Skeletal muscle tissue (tissue), 4 donors: ENCODE data around the gene EMILIN1. TPM values are rescaled to one million over a fixed set of nuclear protein-coding genes. Genes with fewer than 3 reads are reported as not detected.

Source experiments
- H3K27ac ChIP-seq: one replicate; pipeline ENCODE4 v1.7.0; 2013; ENCODE audit warnings: mild to moderate bottlenecking, low read depth, low read length, inconsistent platforms
- H3K27me3 ChIP-seq, 3 donors: one replicate each; pipeline ENCODE4 v1.7.0; 2013; ENCODE audit warnings: low read length in 3 of 3; ENCODE audit not compliant: control insufficient read depth in 3 of 3, insufficient read depth in 3 of 3
- H3K36me3 ChIP-seq, 3 donors: one replicate each; pipeline ENCODE4 v1.7.0; 2013; ENCODE audit warnings: low read length in 3 of 3; ENCODE audit not compliant: control insufficient read depth in 3 of 3, insufficient read depth in 3 of 3
- H3K4me1 ChIP-seq, 3 donors: one replicate each; pipeline ENCODE4 v1.7.0; 2013; ENCODE audit warnings: low read length in 3 of 3, mild to moderate bottlenecking in 3 of 3; ENCODE audit not compliant: control insufficient read depth in 3 of 3, insufficient read depth in 3 of 3
- H3K4me3 ChIP-seq, 3 donors: one replicate each; pipeline ENCODE4 v1.7.0; 2013; ENCODE audit warnings: low read length in 3 of 3
- H3K9ac ChIP-seq, 3 donors: one replicate each; pipeline ENCODE4 v1.7.0; 2013; ENCODE audit warnings: low read length in 3 of 3, mild to moderate bottlenecking in 3 of 3, moderate library complexity in 2 of 3, low read depth in 1 of 3
- H3K9me3 ChIP-seq, 3 donors: one replicate each; pipeline ENCODE4 v1.7.0; 2013; ENCODE audit warnings: low read length in 3 of 3; ENCODE audit not compliant: control insufficient read depth in 3 of 3
- total RNA-seq: library from RNA; depleted of rRNA; stranded (reverse); fragments of >200 nt; gene quantifications from one replicate; pipeline ENCODE4 v1.2.3, GENCODE V29; 2014
- donor health status: Osteomylitis.

The EMILIN1 gene
- total RNA-seq, 1 donor from 2014 or later, result 61.6 TPM

DNA sequence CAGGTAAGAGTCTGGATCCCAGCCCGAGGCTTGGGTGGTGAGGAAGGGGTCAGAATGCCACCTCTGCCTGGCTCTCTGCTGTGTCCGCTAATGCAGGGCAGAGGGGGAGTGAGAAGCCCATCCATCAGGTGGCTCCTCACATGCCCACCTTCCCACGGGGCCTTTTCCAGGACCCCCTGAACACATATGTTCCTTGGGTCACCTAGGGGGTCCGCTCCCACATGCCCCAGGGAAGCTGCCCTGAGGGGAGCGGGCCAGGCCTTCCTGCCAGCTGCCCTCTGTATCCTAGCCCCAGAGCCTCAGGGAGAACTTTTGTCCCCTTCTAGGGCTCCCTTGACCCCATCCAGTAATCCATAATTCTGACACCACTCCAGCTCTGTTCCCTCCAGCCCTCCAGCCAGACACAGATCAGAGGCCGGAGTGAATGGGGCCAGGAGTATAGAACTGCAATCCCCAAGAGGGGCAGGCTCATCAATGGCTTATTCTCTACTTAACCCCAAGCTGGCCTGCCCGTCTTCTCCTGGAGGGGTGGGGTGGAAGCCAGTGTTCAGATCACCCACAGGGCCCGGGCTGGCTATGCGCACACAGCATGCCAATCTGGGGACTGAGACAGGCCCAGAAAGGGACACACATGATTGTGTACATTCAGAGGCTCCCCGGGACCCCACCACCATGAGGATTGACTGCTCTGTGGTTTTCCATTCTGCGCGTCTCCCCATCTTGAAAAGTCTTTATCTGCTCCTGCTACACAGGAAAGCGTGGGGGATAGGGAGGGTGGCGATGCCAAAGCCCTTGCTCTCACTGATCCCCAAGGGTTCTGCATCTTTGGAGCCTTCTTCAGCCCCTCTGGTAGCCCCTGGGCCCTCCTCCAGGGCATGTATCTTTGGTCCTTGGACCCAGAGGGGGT, 1.1 kb downstream of the EMILIN1 start:
- Histone ChIP-seq H3K4me1 (peaks cover 46 to 66% (median 48%) of the 10 kb centered on the region in 3 donors), H3K9ac (peak overlapping the region; percentile 57 to 80 (median 69)), H3K36me3 (no peaks in the 10 kb centered on the region), H3K9me3 (no peaks in the 10 kb centered on the region), H3K27me3 (peaks cover 0 to 5% (median 0%) of the 10 kb centered on the region in 3 donors), H3K27ac (peak overlapping the region; percentile 72), H3K4me3 (peak overlapping the region; percentile 51 to 75 (median 54))

DNA sequence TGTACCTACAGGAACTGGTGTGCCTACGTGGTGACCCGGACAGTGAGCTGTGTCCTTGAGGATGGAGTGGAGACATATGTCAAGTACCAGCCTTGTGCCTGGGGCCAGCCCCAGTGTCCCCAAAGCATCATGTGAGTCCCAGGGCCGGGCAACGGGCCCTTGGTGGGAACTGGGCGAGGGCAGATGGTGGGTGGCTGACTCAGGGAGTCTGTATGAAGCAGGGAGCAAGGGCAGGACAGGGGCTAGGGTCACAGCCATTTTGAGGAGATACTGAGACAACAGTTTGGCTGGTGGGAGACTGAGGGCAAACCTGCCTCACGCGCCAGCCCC, 1.7 kb downstream of the EMILIN1 start:
- H3K36me3 ChIP-seq, result no peaks in the 10 kb centered on the region
- peak overlapping the region in 2 of 3 donors; percentile 69 to 80 for H3K9ac ChIP-seq
- peaks cover 0 to 5% (median 0%) of the 10 kb centered on the region in 3 donors for H3K27me3 ChIP-seq
- H3K4me1 ChIP-seq, result peaks cover 48 to 67% (median 49%) of the 10 kb centered on the region in 3 donors
- H3K9me3 ChIP-seq, result no peaks in the 10 kb centered on the region
- peak overlapping the region; percentile 72 for H3K27ac ChIP-seq
- H3K4me3 ChIP-seq, result peak overlapping the region; percentile 38 to 75 (median 51)

DNA sequence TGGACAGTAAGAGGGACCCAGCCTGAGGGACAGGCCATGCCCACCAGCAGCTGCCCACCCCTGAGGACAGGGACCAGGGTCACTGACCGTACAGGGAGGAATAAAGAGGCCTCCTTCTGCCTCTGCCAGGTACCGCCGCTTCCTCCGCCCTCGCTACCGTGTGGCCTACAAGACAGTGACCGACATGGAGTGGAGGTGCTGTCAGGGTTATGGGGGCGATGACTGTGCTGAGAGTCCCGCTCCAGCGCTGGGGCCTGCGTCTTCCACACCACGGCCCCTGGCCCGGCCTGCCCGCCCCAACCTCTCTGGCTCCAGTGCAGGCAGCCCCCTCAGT, 2.2 kb downstream of the EMILIN1 start:
- no peaks in the 10 kb centered on the region for H3K36me3 ChIP-seq
- peaks cover 0 to 5% (median 0%) of the 10 kb centered on the region in 3 donors for H3K27me3 ChIP-seq
- H3K27ac ChIP-seq, result peak overlapping the region; percentile 72
- H3K9me3 ChIP-seq, result no peaks in the 10 kb centered on the region
- peaks cover 50 to 68% (median 54%) of the 10 kb centered on the region in 3 donors for H3K4me1 ChIP-seq
- H3K9ac ChIP-seq, result peak overlapping the region in 2 of 3 donors; percentile 25 to 80
- H3K4me3 ChIP-seq, result peak overlapping the region; percentile 57 to 75 (median 72)

DNA sequence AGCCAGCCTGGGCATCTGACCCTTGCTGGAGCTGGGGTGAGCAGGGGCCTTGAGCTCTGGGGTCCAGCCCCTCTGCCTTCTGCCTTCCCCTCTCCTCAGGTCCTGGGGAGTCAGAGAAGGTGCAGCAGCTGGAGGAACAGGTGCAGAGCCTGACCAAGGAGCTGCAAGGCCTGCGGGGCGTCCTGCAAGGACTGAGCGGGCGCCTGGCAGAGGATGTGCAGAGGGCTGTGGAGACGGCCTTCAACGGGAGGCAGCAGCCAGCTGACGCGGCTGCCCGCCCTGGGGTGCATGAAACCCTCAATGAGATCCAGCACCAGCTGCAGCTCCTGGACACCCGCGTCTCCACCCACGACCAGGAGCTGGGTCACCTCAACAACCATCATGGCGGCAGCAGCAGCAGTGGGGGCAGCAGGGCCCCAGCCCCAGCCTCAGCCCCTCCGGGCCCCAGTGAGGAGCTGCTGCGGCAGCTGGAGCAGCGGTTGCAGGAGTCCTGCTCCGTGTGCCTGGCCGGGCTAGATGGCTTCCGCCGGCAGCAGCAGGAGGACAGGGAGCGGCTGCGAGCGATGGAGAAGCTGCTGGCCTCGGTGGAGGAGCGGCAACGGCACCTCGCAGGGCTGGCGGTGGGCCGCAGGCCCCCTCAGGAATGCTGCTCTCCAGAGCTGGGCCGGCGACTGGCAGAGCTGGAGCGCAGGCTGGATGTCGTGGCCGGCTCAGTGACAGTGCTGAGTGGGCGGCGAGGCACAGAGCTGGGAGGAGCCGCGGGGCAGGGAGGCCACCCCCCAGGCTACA, 3.8 kb downstream of the EMILIN1 start:
- Histone ChIP-seq H3K4me1 (peaks cover 55 to 69% (median 62%) of the 10 kb centered on the region in 3 donors), H3K27ac (peak overlapping the region; percentile 76), H3K27me3 (peaks cover 0 to 2% (median 0%) of the 10 kb centered on the region in 3 donors), H3K4me3 (peak overlapping the region; percentile 57 to 75 (median 72)), H3K9ac (peak overlapping the region in 2 of 3 donors; percentile 67 to 77), H3K36me3 (no peaks in the 10 kb centered on the region), H3K9me3 (no peaks in the 10 kb centered on the region)

DNA sequence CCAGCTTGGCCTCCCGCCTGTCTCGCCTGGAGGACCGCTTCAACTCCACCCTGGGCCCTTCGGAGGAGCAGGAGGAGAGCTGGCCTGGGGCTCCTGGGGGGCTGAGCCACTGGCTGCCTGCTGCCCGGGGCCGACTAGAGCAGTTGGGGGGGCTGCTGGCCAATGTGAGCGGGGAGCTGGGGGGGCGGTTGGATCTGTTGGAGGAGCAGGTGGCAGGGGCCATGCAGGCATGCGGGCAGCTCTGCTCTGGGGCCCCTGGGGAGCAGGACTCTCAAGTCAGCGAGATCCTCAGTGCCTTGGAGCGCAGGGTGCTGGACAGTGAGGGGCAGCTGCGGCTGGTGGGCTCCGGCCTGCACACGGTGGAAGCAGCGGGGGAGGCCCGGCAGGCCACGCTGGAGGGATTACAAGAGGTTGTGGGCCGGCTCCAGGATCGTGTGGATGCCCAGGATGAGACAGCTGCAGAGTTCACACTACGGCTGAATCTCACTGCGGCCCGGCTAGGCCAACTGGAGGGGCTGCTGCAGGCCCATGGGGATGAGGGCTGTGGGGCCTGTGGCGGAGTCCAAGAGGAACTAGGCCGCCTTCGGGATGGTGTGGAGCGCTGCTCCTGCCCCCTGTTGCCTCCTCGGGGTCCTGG, 4.5 kb downstream of the EMILIN1 start:
- Histone ChIP-seq H3K36me3 (no peaks in the 10 kb centered on the region), H3K9ac (peak overlapping the region; percentile 6 to 77 (median 65)), H3K4me1 (peaks cover 61 to 74% (median 65%) of the 10 kb centered on the region in 3 donors), H3K4me3 (peak overlapping the region in 2 of 3 donors; percentile 22 to 23), H3K27me3 (no peaks in the 10 kb centered on the region), H3K9me3 (no peaks in the 10 kb centered on the region), H3K27ac (peak overlapping the region; percentile 7)

DNA sequence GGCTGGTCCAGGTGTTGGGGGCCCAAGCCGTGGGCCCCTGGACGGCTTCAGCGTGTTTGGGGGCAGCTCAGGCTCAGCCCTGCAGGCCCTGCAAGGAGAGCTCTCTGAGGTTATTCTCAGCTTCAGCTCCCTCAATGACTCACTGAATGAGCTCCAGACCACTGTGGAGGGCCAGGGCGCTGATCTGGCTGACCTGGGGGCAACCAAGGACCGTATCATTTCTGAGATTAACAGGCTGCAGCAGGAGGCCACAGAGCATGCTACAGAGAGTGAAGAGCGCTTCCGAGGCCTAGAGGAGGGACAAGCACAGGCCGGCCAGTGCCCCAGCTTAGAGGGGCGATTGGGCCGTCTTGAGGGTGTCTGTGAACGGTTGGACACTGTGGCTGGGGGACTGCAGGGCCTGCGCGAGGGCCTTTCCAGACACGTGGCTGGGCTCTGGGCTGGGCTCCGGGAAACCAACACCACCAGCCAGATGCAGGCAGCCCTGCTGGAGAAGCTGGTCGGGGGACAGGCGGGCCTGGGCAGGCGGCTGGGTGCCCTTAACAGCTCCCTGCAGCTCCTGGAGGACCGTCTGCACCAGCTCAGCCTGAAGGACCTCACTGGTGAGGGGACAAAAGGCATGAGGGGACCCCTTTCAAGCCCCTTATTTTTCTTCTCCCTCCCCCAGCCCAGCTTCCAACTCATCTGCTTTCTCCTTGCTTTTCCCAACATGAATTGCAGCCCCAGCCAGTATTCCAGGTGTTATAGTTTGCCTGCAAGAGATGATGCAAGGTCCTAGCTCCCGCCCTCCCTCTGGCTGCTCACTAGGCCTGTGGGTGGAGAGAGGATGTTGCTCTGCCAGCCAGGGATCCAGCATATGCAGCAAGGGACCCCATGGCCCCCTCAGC, 5.2 kb downstream of the EMILIN1 start:
- no peaks in the 10 kb centered on the region for H3K27me3 ChIP-seq
- H3K9ac ChIP-seq, result peak overlapping the region; percentile 6 to 77 (median 33)
- peaks cover 61 to 74% (median 64%) of the 10 kb centered on the region in 3 donors for H3K4me1 ChIP-seq
- no peak overlapping the region for H3K27ac ChIP-seq
- H3K36me3 ChIP-seq, result no peaks in the 10 kb centered on the region
- no peak overlapping the region for H3K4me3 ChIP-seq
- no peaks in the 10 kb centered on the region for H3K9me3 ChIP-seq

DNA sequence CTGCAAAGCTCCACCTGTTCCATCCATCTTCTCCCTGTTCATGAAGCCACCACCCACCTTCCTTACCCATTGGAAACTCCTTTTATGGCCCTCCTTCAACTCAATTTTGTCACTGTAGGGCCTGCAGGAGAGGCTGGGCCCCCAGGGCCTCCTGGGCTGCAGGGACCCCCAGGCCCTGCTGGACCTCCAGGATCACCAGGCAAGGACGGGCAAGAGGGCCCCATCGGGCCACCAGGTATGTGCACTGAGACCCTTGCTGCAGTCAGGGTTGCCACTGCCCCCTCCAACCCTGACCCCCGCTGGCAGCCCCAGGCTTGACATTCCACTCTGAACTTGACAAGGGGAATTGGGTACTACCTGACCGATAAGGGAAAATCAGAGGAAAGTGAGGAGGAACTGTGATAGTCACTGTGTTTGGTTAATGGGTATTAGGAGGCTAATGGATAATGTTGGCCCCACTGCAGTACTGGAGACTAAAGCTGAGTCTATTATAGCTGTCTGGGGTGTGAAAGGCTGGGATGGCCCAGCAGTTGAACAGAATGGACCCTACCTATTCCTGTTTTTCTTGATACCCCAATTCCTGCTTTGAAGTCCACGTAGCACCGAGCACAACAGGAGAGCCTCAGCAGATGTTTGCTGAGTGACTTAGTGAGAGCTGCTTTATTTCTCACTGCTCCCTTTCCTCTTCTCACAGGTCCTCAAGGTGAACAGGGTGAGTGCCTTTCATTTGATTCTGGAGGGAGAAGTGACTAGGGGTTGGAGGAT, 6.1 kb downstream of the EMILIN1 start:
- Histone ChIP-seq H3K9ac (peak overlapping the region in 1 of 3 donors; percentile 86), H3K27me3 (no peaks in the 10 kb centered on the region), H3K9me3 (no peaks in the 10 kb centered on the region), H3K27ac (no peak overlapping the region), H3K4me1 (peaks cover 60 to 74% (median 64%) of the 10 kb centered on the region in 3 donors), H3K4me3 (no peak overlapping the region), H3K36me3 (no peaks in the 10 kb centered on the region)

DNA sequence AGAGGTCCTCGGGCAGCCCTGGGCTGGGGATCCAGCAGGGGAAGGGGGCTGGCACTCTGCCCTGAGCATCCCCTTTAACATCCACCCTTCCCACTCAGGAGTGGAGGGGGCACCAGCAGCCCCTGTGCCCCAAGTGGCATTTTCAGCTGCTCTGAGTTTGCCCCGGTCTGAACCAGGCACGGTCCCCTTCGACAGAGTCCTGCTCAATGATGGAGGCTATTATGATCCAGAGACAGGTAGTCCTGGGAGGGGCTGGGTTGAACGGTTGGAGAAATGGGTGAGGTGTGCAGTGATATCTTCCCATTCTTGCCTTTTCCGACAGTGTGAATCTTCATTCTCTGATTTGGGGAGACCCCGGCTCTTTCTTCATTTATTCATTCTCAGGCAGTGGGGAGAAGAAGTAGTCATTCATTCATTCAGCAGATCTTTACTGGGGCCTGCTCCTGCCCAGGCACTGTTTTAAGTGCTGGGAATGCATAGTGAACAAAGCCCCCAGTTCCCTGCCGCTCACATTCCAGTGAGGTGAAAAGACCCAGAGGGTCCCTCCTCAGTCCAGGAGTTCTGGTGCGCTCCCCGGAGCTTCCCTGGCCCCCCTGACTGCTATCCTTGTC, 6.8 kb downstream of the EMILIN1 start:
- peak overlapping the region; percentile 43 to 86 (median 56) for H3K9ac ChIP-seq
- peak overlapping the region; percentile 75 for H3K27ac ChIP-seq
- H3K4me3 ChIP-seq, result peak overlapping the region; percentile 67 to 82 (median 77)
- H3K36me3 ChIP-seq, result no peaks in the 10 kb centered on the region
- no peaks in the 10 kb centered on the region for H3K9me3 ChIP-seq
- no peaks in the 10 kb centered on the region for H3K27me3 ChIP-seq
- H3K4me1 ChIP-seq, result peaks cover 58 to 70% (median 61%) of the 10 kb centered on the region in 3 donors
